Measurements from ENCODE around the gene STARD5.

DNA sequence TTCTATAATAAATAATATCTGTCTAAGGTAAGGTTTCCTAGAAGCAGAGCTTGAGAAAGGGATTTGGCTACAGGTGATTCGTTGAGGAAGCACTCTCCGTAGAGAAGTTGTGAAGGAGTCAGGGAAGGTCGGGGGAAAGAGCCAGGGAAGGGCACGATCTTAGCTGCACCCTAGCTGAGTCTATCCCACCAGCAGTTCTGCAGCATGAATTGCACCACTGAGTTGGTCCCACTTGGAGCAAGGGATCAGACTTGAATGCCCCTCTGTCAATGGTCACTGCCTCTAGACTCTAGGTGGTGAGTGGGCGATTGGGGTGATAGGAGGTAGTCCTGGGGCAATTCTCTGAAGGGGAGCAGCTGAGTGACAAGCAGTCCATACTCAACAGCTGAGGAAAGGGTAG is 36.5 kb upstream of the STARD5 start:
- no peak for TF ChIP-seq EP300 (IDR thresholded peaks at IDR 0.05)
- no peak for TF ChIP-seq POLR2AphosphoS5 (IDR thresholded peaks at IDR 0.05)
